Neural crest cell (in vitro differentiated cells): ENCODE results near the gene PCDH9. TPM values are rescaled to one million over a fixed set of nuclear protein-coding genes. Genes with fewer than 3 reads are reported as not detected.
A peak's percentile ranks its signal among the peaks of the same experiment; 100 is the strongest.

Experiments
- DNase-seq: peaks from one replicate; pipeline ENCODE4 v3.0.0; 2021; ENCODE audit warnings: low read depth, mixed read lengths, low spot score
- H3K27ac Mint-ChIP-seq: one replicate; pipeline ENCODE4 v1.8.0; 2021; ENCODE audit warnings: mild to moderate bottlenecking, mixed read lengths; ENCODE audit not compliant: unreplicated experiment
- H3K27me3 Mint-ChIP-seq: 2 replicates; pipeline ENCODE4 v1.8.0; 2021; ENCODE audit warnings: low read depth, mild to moderate bottlenecking, mixed read lengths
- H3K36me3 Mint-ChIP-seq: 2 replicates; pipeline ENCODE4 v1.8.0; 2021; ENCODE audit warnings: low read depth, mild to moderate bottlenecking, mixed read lengths
- H3K4me1 Mint-ChIP-seq: 2 replicates; pipeline ENCODE4 v1.8.0; 2021; ENCODE audit warnings: mixed read lengths
- H3K4me3 Mint-ChIP-seq: one replicate; pipeline ENCODE4 v1.8.0; 2021; ENCODE audit warnings: mild to moderate bottlenecking, mixed read lengths
- H3K9me3 Mint-ChIP-seq: 2 replicates; pipeline ENCODE4 v1.8.0; 2021; ENCODE audit warnings: mixed read lengths
- CTCF ChIP-seq: fragments of 200-600 bp; sonication (generic); conservative IDR thresholded peaks from 2 replicates; pipeline ENCODE4 v1.5.0; 2021; ENCODE audit warnings: antibody characterized with exemption, mild to moderate bottlenecking
- total RNA-seq: library from RNA; stranded (reverse); gene quantifications from 2 replicates; pipeline ENCODE4 v1.2.1, GENCODE V29; 2021

PCDH9 gene
- total RNA-seq, 1 donor from 2014 or later, result 6.3 TPM

- H3K36me3 Mint-ChIP-seq, result no peaks in the 10 kb centered on the region
- H3K27ac Mint-ChIP-seq, result no peak overlapping the region
- H3K9me3 Mint-ChIP-seq, result no peaks in the 10 kb centered on the region
Observed at GRCh38 chr13:66844933-66845332, 385.2 kb downstream of the PCDH9 start.

GRCh38 chr13:66842766-66843165, 387.4 kb downstream of the PCDH9 start:
- no peak for TF ChIP-seq CTCF
- no peaks in the 10 kb centered on the region for H3K36me3 Mint-ChIP-seq
- peaks cover 5% of the 10 kb centered on the region for H3K4me1 Mint-ChIP-seq
- H3K27me3 Mint-ChIP-seq, result no peaks in the 10 kb centered on the region
- H3K27ac Mint-ChIP-seq, result no peak overlapping the region
- no peak overlapping the region for H3K4me3 Mint-ChIP-seq
- no peaks in the 10 kb centered on the region for H3K9me3 Mint-ChIP-seq
- DNase-seq, result no peak

More at GRCh38 chr13:66844933-66845332, 385.2 kb downstream of the PCDH9 start:
- Mint-ChIP-seq H3K27me3 (no peaks in the 10 kb centered on the region), H3K4me1 (peaks cover 5% of the 10 kb centered on the region), H3K4me3 (no peak overlapping the region)
- no peak for DNase-seq
- TF ChIP-seq CTCF, result no peak

GRCh38 chr13:66840621-66841020, 389.5 kb downstream of the PCDH9 start:
- Mint-ChIP-seq H3K27me3 (no peaks in the 10 kb centered on the region), H3K9me3 (no peaks in the 10 kb centered on the region), H3K4me3 (no peak overlapping the region), H3K27ac (no peak overlapping the region), H3K36me3 (no peaks in the 10 kb centered on the region), H3K4me1 (peaks cover 5% of the 10 kb centered on the region)
- DNase-seq, result no peak
- TF ChIP-seq CTCF, result no peak

GRCh38 chr13:66837246-66837645, 392.9 kb downstream of the PCDH9 start:
- no peak overlapping the region for H3K27ac Mint-ChIP-seq
- H3K27me3 Mint-ChIP-seq, result no peaks in the 10 kb centered on the region
- no peak for TF ChIP-seq CTCF
- no peak for DNase-seq
- H3K4me1 Mint-ChIP-seq, result peaks cover under 1% of the 10 kb centered on the region
- H3K4me3 Mint-ChIP-seq, result no peak overlapping the region
- no peaks in the 10 kb centered on the region for H3K36me3 Mint-ChIP-seq
- no peaks in the 10 kb centered on the region for H3K9me3 Mint-ChIP-seq

GRCh38 chr13:66835040-66835628, 395.0 kb downstream of the PCDH9 start:
- H3K9me3 Mint-ChIP-seq, result no peaks in the 10 kb centered on the region
- peaks cover 5% of the 10 kb centered on the region for H3K4me1 Mint-ChIP-seq
- no peak for DNase-seq
- H3K36me3 Mint-ChIP-seq, result no peaks in the 10 kb centered on the region
- H3K4me3 Mint-ChIP-seq, result no peak overlapping the region
- H3K27ac Mint-ChIP-seq, result peak overlapping the region; percentile 11
- no peaks in the 10 kb centered on the region for H3K27me3 Mint-ChIP-seq
- no peak for TF ChIP-seq CTCF
